ENCODE results near the gene GRPEL1. TPM values are rescaled to one million over a fixed set of nuclear protein-coding genes. Genes with fewer than 3 reads are reported as not detected.

GRPEL1 gene
- total and polyA plus RNA-seq, 10 of the 15 experiments (the other 5 are each of a cell fraction or from before 2014, with no cell fraction given), result 30.8 to 119 (median 67.6) TPM

- TF ChIP-seq, protein P1, sequence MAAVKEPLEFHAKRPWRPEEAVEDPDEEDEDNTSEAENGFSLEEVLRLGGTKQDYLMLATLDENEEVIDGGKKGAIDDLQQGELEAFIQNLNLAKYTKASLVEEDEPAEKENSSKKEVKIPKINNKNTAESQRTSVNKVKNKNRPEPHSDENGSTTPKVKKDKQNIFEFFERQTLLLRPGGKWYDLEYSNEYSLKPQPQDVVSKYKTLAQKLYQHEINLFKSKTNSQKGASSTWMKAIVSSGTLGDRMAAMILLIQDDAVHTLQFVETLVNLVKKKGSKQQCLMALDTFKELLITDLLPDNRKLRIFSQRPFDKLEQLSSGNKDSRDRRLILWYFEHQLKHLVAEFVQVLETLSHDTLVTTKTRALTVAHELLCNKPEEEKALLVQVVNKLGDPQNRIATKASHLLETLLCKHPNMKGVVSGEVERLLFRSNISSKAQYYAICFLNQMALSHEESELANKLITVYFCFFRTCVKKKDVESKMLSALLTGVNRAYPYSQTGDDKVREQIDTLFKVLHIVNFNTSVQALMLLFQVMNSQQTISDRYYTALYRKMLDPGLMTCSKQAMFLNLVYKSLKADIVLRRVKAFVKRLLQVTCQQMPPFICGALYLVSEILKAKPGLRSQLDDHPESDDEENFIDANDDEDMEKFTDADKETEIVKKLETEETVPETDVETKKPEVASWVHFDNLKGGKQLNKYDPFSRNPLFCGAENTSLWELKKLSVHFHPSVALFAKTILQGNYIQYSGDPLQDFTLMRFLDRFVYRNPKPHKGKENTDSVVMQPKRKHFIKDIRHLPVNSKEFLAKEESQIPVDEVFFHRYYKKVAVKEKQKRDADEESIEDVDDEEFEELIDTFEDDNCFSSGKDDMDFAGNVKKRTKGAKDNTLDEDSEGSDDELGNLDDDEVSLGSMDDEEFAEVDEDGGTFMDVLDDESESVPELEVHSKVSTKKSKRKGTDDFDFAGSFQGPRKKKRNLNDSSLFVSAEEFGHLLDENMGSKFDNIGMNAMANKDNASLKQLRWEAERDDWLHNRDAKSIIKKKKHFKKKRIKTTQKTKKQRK (IDR thresholded peaks at IDR 0.05; ENCODE audit: low read depth, low read length), result no peak
- no peak for TF ChIP-seq CTCF (IDR thresholded peaks at IDR 0.05 in 2 of 3, conservative IDR thresholded peaks at IDR 0.05 in 1 of 3; ENCODE audit: control insufficient read depth in 2 of 3, extremely low read depth in 1 of 3, insufficient read depth in 1 of 3, low read depth in 3 of 3, low read length in 3 of 3)
- no peak for TF ChIP-seq RCOR1 (conservative IDR thresholded peaks at IDR 0.05; ENCODE audit: low read depth, low read length)
- TF ChIP-seq, protein P2, sequence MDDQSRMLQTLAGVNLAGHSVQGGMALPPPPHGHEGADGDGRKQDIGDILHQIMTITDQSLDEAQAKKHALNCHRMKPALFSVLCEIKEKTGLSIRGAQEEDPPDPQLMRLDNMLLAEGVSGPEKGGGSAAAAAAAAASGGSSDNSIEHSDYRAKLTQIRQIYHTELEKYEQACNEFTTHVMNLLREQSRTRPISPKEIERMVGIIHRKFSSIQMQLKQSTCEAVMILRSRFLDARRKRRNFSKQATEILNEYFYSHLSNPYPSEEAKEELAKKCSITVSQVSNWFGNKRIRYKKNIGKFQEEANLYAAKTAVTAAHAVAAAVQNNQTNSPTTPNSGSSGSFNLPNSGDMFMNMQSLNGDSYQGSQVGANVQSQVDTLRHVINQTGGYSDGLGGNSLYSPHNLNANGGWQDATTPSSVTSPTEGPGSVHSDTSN (IDR thresholded peaks at IDR 0.05; ENCODE audit: insufficient replicate concordance, low read depth, low read length), result no peak
- no peak for TF ChIP-seq ASH2L (IDR thresholded peaks at IDR 0.05; ENCODE audit: borderline replicate concordance, low read depth)
- no peak for TF ChIP-seq RBBP5 (conservative IDR thresholded peaks at IDR 0.05)
- TF ChIP-seq, protein P3, sequence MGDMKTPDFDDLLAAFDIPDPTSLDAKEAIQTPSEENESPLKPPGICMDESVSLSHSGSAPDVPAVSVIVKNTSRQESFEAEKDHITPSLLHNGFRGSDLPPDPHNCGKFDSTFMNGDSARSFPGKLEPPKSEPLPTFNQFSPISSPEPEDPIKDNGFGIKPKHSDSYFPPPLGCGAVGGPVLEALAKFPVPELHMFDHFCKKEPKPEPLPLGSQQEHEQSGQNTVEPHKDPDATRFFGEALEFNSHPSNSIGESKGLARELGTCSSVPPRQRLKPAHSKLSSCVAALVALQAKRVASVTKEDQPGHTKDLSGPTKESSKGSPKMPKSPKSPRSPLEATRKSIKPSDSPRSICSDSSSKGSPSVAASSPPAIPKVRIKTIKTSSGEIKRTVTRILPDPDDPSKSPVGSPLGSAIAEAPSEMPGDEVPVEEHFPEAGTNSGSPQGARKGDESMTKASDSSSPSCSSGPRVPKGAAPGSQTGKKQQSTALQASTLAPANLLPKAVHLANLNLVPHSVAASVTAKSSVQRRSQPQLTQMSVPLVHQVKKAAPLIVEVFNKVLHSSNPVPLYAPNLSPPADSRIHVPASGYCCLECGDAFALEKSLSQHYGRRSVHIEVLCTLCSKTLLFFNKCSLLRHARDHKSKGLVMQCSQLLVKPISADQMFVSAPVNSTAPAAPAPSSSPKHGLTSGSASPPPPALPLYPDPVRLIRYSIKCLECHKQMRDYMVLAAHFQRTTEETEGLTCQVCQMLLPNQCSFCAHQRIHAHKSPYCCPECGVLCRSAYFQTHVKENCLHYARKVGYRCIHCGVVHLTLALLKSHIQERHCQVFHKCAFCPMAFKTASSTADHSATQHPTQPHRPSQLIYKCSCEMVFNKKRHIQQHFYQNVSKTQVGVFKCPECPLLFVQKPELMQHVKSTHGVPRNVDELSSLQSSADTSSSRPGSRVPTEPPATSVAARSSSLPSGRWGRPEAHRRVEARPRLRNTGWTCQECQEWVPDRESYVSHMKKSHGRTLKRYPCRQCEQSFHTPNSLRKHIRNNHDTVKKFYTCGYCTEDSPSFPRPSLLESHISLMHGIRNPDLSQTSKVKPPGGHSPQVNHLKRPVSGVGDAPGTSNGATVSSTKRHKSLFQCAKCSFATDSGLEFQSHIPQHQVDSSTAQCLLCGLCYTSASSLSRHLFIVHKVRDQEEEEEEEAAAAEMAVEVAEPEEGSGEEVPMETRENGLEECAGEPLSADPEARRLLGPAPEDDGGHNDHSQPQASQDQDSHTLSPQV (IDR thresholded peaks at IDR 0.05), result no peak
- TF ChIP-seq EGR1 (IDR thresholded peaks at IDR 0.05; ENCODE audit: borderline replicate concordance in 1 of 2, low read depth in 2 of 2, low read length in 2 of 2), result no peak
- no peak for TF ChIP-seq RUNX3 (IDR thresholded peaks at IDR 0.05; ENCODE audit: low read length)
- no peak for TF ChIP-seq CUX1 (IDR thresholded peaks at IDR 0.05; ENCODE audit: insufficient replicate concordance, low read depth, low read length)
Measured at GRCh38 chr4:7025040-7025602, 42.7 kb downstream of the GRPEL1 start (continued).
